ENCODE measurements around the gene WASF3.
"Not testable (repeated sequence)": the region's sequence is repeated elsewhere in the genome, so short reads cannot be mapped to it uniquely, and the experiment has no call there.

WASF3 gene

GRCh38 chr13:26621731-26622401 lies 64.4 kb downstream of the WASF3 start:
- in situ Hi-C loops (cut with HindIII; ENCODE audit: low sequenced_read_pairs), result no loop called here

- in situ Hi-C loops (cut with HindIII; ENCODE audit: low sequenced_read_pairs), result no loop called here
These were observed 65.6 kb downstream of the WASF3 start for GRCh38 chr13:26623125-26623524.

- in situ Hi-C loops (cut with HindIII; ENCODE audit: low sequenced_read_pairs), result no loop called here
These were observed 67.1 kb downstream of the WASF3 start for GRCh38 chr13:26624572-26624971.

- in situ Hi-C loops (cut with HindIII; ENCODE audit: low sequenced_read_pairs), result no loop called here
These were observed 68.8 kb downstream of the WASF3 start for GRCh38 chr13:26626271-26626670.

- in situ Hi-C loops (cut with HindIII; ENCODE audit: low sequenced_read_pairs), result no loop called here
These were observed 71.2 kb downstream of the WASF3 start for GRCh38 chr13:26628706-26629105.

GRCh38 chr13:26629260-26629825 lies 71.9 kb downstream of the WASF3 start:
- in situ Hi-C loops (cut with HindIII; ENCODE audit: low sequenced_read_pairs), result no loop called here

GRCh38 chr13:26635634-26636033 lies 78.2 kb downstream of the WASF3 start:
- in situ Hi-C loops (cut with HindIII; ENCODE audit: low sequenced_read_pairs), result not testable (repeated sequence)

GRCh38 chr13:26636073-26636472 lies 78.6 kb downstream of the WASF3 start:
- in situ Hi-C loops (cut with HindIII; ENCODE audit: low sequenced_read_pairs), result not testable (repeated sequence)

GRCh38 chr13:26646603-26647002 lies 89.1 kb downstream of the WASF3 start:
- in situ Hi-C loops (cut with HindIII; ENCODE audit: low sequenced_read_pairs), result no loop called here

GRCh38 chr13:26651234-26651633 lies 93.8 kb downstream of the WASF3 start:
- in situ Hi-C loops (cut with HindIII; ENCODE audit: low sequenced_read_pairs), result no loop called here

GRCh38 chr13:26653310-26653709 lies 95.8 kb downstream of the WASF3 start:
- in situ Hi-C loops (cut with HindIII; ENCODE audit: low sequenced_read_pairs), result no loop called here

- in situ Hi-C loops (cut with HindIII; ENCODE audit: low sequenced_read_pairs), result no loop called here
These were observed 96.4 kb downstream of the WASF3 start for GRCh38 chr13:26653842-26654241.

GRCh38 chr13:26656919-26657318 lies 99.4 kb downstream of the WASF3 start:
- in situ Hi-C loops (cut with HindIII; ENCODE audit: low sequenced_read_pairs), result no loop called here

GRCh38 chr13:26658448-26659385 lies 101.2 kb downstream of the WASF3 start:
- in situ Hi-C loops (cut with HindIII; ENCODE audit: low sequenced_read_pairs), result no loop called here

GRCh38 chr13:26660185-26660584 lies 102.7 kb downstream of the WASF3 start:
- in situ Hi-C loops (cut with HindIII; ENCODE audit: low sequenced_read_pairs), result no loop called here

- in situ Hi-C loops (cut with HindIII; ENCODE audit: low sequenced_read_pairs), result no loop called here
These were observed 103.3 kb downstream of the WASF3 start for GRCh38 chr13:26660766-26661165.

GRCh38 chr13:26663791-26664190 lies 106.3 kb downstream of the WASF3 start:
- in situ Hi-C loops (cut with HindIII; ENCODE audit: low sequenced_read_pairs), result no loop called here

GRCh38 chr13:26664286-26664685 lies 106.8 kb downstream of the WASF3 start:
- in situ Hi-C loops (cut with HindIII; ENCODE audit: low sequenced_read_pairs), result no loop called here

GRCh38 chr13:26664876-26665275 lies 107.4 kb downstream of the WASF3 start:
- in situ Hi-C loops (cut with HindIII; ENCODE audit: low sequenced_read_pairs), result no loop called here

- in situ Hi-C loops (cut with HindIII; ENCODE audit: low sequenced_read_pairs), result no loop called here
These were observed 111.1 kb downstream of the WASF3 start for GRCh38 chr13:26668357-26669146.

- in situ Hi-C loops (cut with HindIII; ENCODE audit: low sequenced_read_pairs), result no loop called here
These were observed 116.4 kb downstream of the WASF3 start for GRCh38 chr13:26673890-26674289.
